A549 (cell line): ENCODE data around the gene OBP2A. TPM values are rescaled to one million over a fixed set of nuclear protein-coding genes. Genes with fewer than 3 reads are reported as not detected.

Source experiments
- ATAC-seq, 2 experiments: fragments of 200-7000 bp in 1 of 2; fragments of >200 bp in 1 of 2; cut with Nextera tagmentation in 1 of 2; cut with Tn5 transposase in 1 of 2; 3 replicates each; pipeline versions ENCODE4 v1.8.0 to v1.9.1; 2018 to 2020; ENCODE audit warnings: mild to moderate bottlenecking in 1 of 2, moderate library complexity in 1 of 2
- CTCF ChIA-PET: fragments of 300-600 bp; sonication (Branson Sonifier 250); formaldehyde crosslinking; extraction: SDS; loops from one replicate; lab custom pipeline; 2021; ENCODE audit warnings: antibody characterized with exemption, inconsistent platforms; lab: Yijun Ruan, JAX
- POLR2A ChIA-PET: fragments of 350-600 bp; formaldehyde crosslinking; extraction: SDS; loops from one replicate; lab custom pipeline; 2021; ENCODE audit warnings: antibody characterized with exemption, inconsistent platforms; lab: Yijun Ruan, JAX
- DNase-seq, 2 experiments: peaks; one replicate each; pipeline versions ENCODE4 v3.0.0 to v3.0.0-alpha.2; 2011 to 2016; ENCODE audit warnings: low read depth in 1 of 2, low spot score in 1 of 2
- FAIRE-seq: peaks from 2 replicates; lab custom pipeline; 2011; peaks lifted over from hg19 to GRCh38; lab: Jason Lieb, UNC
- H3K27ac ChIP-seq, 2 experiments: fragments of >200 bp; sonication (Bioruptor Twin); formaldehyde crosslinking; 3 replicates each; pipeline ENCODE4 v1.5.1; 2016 to 2017
- H3K4me1 ChIP-seq: fragments of >200 bp; sonication (Bioruptor Twin); formaldehyde crosslinking; 3 replicates; pipeline ENCODE4 v1.6.1; 2016
- H3K4me2 ChIP-seq: fragments of >200 bp; sonication (Bioruptor Twin); formaldehyde crosslinking; 3 replicates; pipeline ENCODE4 v1.6.1; 2016
- H3K4me3 ChIP-seq: fragments of >200 bp; sonication (Bioruptor Twin); formaldehyde crosslinking; 3 replicates; pipeline ENCODE4 v1.5.1; 2016
- H3K9me3 ChIP-seq: fragments of >200 bp; sonication (Bioruptor Twin); formaldehyde crosslinking; 3 replicates; pipeline ENCODE4 v1.6.1; 2016
- CBX2 ChIP-seq: fragments of 200-600 bp; sonication (generic); IDR thresholded peaks from 2 replicates; pipeline ENCODE4 v1.6.1; 2016; ENCODE audit warnings: low read depth, mild to moderate bottlenecking, borderline replicate concordance
- CTCF ChIP-seq: fragments of >200 bp; sonication (Bioruptor Twin); formaldehyde crosslinking; IDR thresholded peaks from 3 replicates; pipeline ENCODE4 v1.5.1; 2016
- E2F6 ChIP-seq: IDR thresholded peaks from 2 replicates; pipeline ENCODE4 v1.6.1; 2012; ENCODE audit warnings: low read depth, borderline replicate concordance
- ESRRA ChIP-seq: fragments of 150-350 bp; IDR thresholded peaks from 2 replicates; pipeline ENCODE4 v1.6.1; 2014; ENCODE audit warnings: mild to moderate bottlenecking, low read length, borderline replicate concordance
- FOSL2 ChIP-seq, 2 experiments: fragments of 450-650 bp in 1 of 2; fragments of >200 bp in 1 of 2; sonication (Bioruptor Twin) in 1 of 2; formaldehyde crosslinking; IDR thresholded peaks; 2 replicates each; pipeline versions ENCODE4 v1.5.0 to v1.6.1; 2016 to 2020; ENCODE audit warnings: mild to moderate bottlenecking in 1 of 2, moderate library complexity in 1 of 2
- FOXS1 ChIP-seq: fragments of 250-450 bp; sonication (Bioruptor Pico); IDR thresholded peaks from 2 replicates; pipeline ENCODE4 v1.5.0; 2020; ENCODE audit warnings: mild to moderate bottlenecking, moderate library complexity
- GATA3 ChIP-seq: IDR thresholded peaks from 2 replicates; pipeline ENCODE4 v1.6.1; 2012; ENCODE audit warnings: borderline replicate concordance
- HMGXB4 ChIP-seq: fragments of 250-450 bp; sonication (Bioruptor Pico); IDR thresholded peaks from 2 replicates; pipeline ENCODE4 v1.5.0; 2021; ENCODE audit warnings: mild to moderate bottlenecking, moderate library complexity, borderline replicate concordance
- JUNB ChIP-seq: fragments of >200 bp; sonication (Bioruptor Twin); formaldehyde crosslinking; IDR thresholded peaks from 2 replicates; pipeline ENCODE4 v1.6.1; 2016
- KDM5A ChIP-seq: fragments of 200-600 bp; sonication (generic); IDR thresholded peaks from 2 replicates; pipeline ENCODE4 v1.6.1; 2016; ENCODE audit warnings: antibody characterized with exemption, mild to moderate bottlenecking
- MAZ ChIP-seq: fragments of 150-350 bp; IDR thresholded peaks from 2 replicates; pipeline ENCODE4 v1.6.1; 2014; ENCODE audit warnings: antibody characterized with exemption, low read depth, low read length, borderline replicate concordance
- POLR2AphosphoS2 ChIP-seq: conservative IDR thresholded peaks from 2 replicates; pipeline ENCODE4 v1.6.1; 2012; ENCODE audit warnings: low read length, improper control_type of control experiment, inconsistent platforms
- SMC3 ChIP-seq: fragments of >200 bp; sonication (Bioruptor Twin); formaldehyde crosslinking; IDR thresholded peaks from 3 replicates; pipeline ENCODE4 v1.6.1; 2018; ENCODE audit warnings: inconsistent platforms
- TFCP2L1 ChIP-seq: fragments of 250-450 bp; sonication (Bioruptor Pico); IDR thresholded peaks from 2 replicates; pipeline ENCODE4 v1.5.0; 2021; ENCODE audit warnings: mild to moderate bottlenecking
- ZFP36 ChIP-seq: fragments of 450-650 bp; IDR thresholded peaks from 2 replicates; pipeline ENCODE4 v1.6.1; 2014; ENCODE audit warnings: borderline replicate concordance; ENCODE audit not compliant: partially characterized antibody
- ZSCAN20 ChIP-seq: fragments of 250-450 bp; sonication (Bioruptor Pico); IDR thresholded peaks from 2 replicates; pipeline ENCODE4 v1.8.0; 2022; ENCODE audit warnings: mild to moderate bottlenecking, moderate library complexity
- WGBS: methylation state at CpG from one replicate; pipeline ENCODE4 v1.1.6; 2017; ENCODE audit errors: missing lambda C conversion rate; 5-methylcytosine and 5-hydroxymethylcytosine counted together
- polyA plus RNA-seq, 4 experiments: library from polyadenylated mRNA; depleted of rRNA in 3 of 4; stranded (reverse); fragments of >200 nt; fragmentation: RNase III in 1 of 4; extraction: RNeasy Plus Mini Kit Qiagen cat#74134 plus additional on column Dnase treatment in 1 of 4; gene quantifications; 2 replicates in 3 of 4; 3 replicates in 1 of 4; pipeline ENCODE4 v1.2.3, GENCODE V29; 2011 to 2017

OBP2A gene
- polyA plus RNA-seq, 2 of the 4 experiments (the other 2 are of a cell fraction) = not detected

GRCh38 chr9:135523521-135524129, 22.3 kb upstream of the OBP2A start:
- ChIA-PET POLR2A (no interaction called here), CTCF (interaction anchor here (1.2 kb wide), 1 partner anchor 19 kb away, joined by 5 read pairs; no protein-coding TSS in a partner anchor)
- TF ChIP-seq FOXS1 (CRISPR knock-in tag) = no peak
- TF ChIP-seq HMGXB4 (CRISPR knock-in tag) = no peak
- TF ChIP-seq KDM5A = no peak
- no peak for TF ChIP-seq TFCP2L1 (CRISPR knock-in tag)
- TF ChIP-seq ZFP36 = no peak
- no peak for TF ChIP-seq ZSCAN20 (CRISPR knock-in tag)
- no peak for TF ChIP-seq SMC3
- no peak for TF ChIP-seq ESRRA
- DNase-seq (no peak), FAIRE-seq (no peak), ATAC-seq (peak in 1 of 2 experiments; percentile 25; a peak in 1 of 6 replicates)
- no peak overlapping the region for H3K4me3 ChIP-seq
- no peak overlapping the region for H3K27ac ChIP-seq
- 72% methylated on average over 10 of the region's 21 CpGs for WGBS
- H3K4me2 ChIP-seq = no peak overlapping the region
- no peaks in the 10 kb centered on the region for H3K9me3 ChIP-seq
- peaks cover 10% of the 10 kb centered on the region; the same call in 1 of the 3 replicates for H3K4me1 ChIP-seq

- POLR2A ChIA-PET = no interaction called here
- ATAC-seq (peak; percentile 17 to 39; a peak in 4 of 6 replicates), DNase-seq (no peak)
- no peaks in the 10 kb centered on the region for H3K9me3 ChIP-seq
- no peak overlapping the region; the same call in 2 of the 3 replicates for H3K4me2 ChIP-seq
- H3K4me1 ChIP-seq = peaks cover 10% of the 10 kb centered on the region; the same call in 1 of the 3 replicates
- H3K4me3 ChIP-seq = no peak overlapping the region
- no peak for TF ChIP-seq POLR2AphosphoS2
- no peak for TF ChIP-seq GATA3
- no peak for TF ChIP-seq JUNB
- no peak for TF ChIP-seq CBX2
- no peak for TF ChIP-seq ZSCAN20 (CRISPR knock-in tag)
- no peak for TF ChIP-seq CTCF
- no peak for TF ChIP-seq FOSL2 (IDR thresholded peaks at IDR 0.05)
- peak; percentile 45 for TF ChIP-seq FOSL2 (CRISPR knock-in tag; IDR thresholded peaks at IDR 0.05)
- TF ChIP-seq E2F6 = no peak
- no peak for TF ChIP-seq MAZ
- TF ChIP-seq, all 56 proteins: peak for 1
- WGBS = 68% methylated on average over 11 of the region's 27 CpGs
- no peak for FAIRE-seq
- CTCF ChIA-PET = interaction anchor here (1.2 kb wide), 3 partner anchors 19 to 79 kb away, joined by 4 to 7 read pairs (median 5); no protein-coding TSS in a partner anchor
- no peak overlapping the region for H3K27ac ChIP-seq
These were observed 21.6 kb upstream of the OBP2A start for GRCh38 chr9:135524130-135524861.
